Brain microvascular endothelial cell (primary cell): ENCODE results near the gene ZNF865.

Experiments
- DNase-seq: peaks from one replicate; pipeline ENCODE4 v3.0.0-alpha.2; 2020
- H3K27ac ChIP-seq: fragments of 250-450 bp; sonication (Bioruptor Pico); 2 replicates; pipeline ENCODE4 v1.5.1; 2020; ENCODE audit warnings: mild to moderate bottlenecking, moderate library complexity
- H3K27me3 ChIP-seq: fragments of 250-450 bp; sonication (Bioruptor Pico); replicated peaks from 2 replicates; pipeline ENCODE4 v1.5.1; 2020; ENCODE audit warnings: mild to moderate bottlenecking
- H3K36me3 ChIP-seq: fragments of 250-450 bp; sonication (Bioruptor Pico); replicated peaks from 2 replicates; pipeline ENCODE4 v1.5.1; 2020; ENCODE audit warnings: mild to moderate bottlenecking
- H3K4me3 ChIP-seq: 2 replicates; pipeline ENCODE4 v1.5.1; 2011; ENCODE audit warnings: low read depth, mild to moderate bottlenecking, control low read depth, low read length, moderate library complexity
- in situ Hi-C: cut with HindIII; loops from 2 replicates; pipeline ENCODE4 v1.10.0; 2017; ENCODE audit warnings: low sequenced_read_pairs, low pct_ligation_motif_present
- TF ChIP-seq, protein P1 (sequence below): IDR thresholded peaks from 2 replicates; pipeline ENCODE4 v1.5.1; 2011; ENCODE audit warnings: low read depth, mild to moderate bottlenecking, moderate library complexity, low read length, control low read depth, inconsistent platforms; ENCODE audit errors: missing control alignments

The ZNF865 gene

DNA sequence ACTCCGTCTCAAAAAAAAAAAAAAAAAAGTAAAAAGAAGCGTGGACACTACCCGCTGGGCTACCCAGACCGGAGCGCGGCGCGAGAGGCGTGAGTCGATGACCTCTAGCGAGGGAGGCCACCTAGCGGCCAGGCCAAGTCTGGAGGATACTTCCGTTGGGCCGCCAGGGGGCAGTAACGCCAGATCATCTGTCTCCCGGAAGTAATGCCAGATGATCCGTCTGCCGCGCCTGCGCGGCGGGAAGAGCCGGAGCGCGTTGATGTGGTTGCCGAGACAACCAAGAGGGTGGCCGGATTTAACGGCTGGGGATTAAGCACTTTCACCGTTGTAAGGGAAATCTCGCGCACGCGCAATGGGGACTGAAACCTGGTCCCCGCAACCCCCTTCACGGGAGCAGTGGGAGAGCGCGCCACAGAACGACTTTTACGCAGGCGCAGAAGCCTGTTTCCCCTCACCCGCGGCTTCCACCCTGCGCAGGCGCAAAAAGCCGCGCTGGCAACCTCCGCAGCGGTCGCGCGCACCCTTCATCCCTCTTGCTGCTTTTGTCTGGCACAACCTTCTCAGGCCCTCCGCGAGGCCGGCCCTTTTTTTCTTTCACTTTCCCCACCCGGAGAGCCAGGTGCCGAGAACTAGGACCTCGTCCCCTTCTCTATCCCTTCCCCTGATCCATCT, 48.3 kb downstream of the ZNF865 start:
- DNase-seq, result peak; percentile 98
- in situ Hi-C loops, result no loop called here
- TF ChIP-seq, protein P1, sequence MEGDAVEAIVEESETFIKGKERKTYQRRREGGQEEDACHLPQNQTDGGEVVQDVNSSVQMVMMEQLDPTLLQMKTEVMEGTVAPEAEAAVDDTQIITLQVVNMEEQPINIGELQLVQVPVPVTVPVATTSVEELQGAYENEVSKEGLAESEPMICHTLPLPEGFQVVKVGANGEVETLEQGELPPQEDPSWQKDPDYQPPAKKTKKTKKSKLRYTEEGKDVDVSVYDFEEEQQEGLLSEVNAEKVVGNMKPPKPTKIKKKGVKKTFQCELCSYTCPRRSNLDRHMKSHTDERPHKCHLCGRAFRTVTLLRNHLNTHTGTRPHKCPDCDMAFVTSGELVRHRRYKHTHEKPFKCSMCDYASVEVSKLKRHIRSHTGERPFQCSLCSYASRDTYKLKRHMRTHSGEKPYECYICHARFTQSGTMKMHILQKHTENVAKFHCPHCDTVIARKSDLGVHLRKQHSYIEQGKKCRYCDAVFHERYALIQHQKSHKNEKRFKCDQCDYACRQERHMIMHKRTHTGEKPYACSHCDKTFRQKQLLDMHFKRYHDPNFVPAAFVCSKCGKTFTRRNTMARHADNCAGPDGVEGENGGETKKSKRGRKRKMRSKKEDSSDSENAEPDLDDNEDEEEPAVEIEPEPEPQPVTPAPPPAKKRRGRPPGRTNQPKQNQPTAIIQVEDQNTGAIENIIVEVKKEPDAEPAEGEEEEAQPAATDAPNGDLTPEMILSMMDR, result peak; percentile 100
- Histone ChIP-seq H3K4me3 (peak overlapping the region; percentile 81), H3K27ac (peak overlapping the region; percentile 98), H3K27me3 (no peaks in the 10 kb centered on the region), H3K36me3 (no peaks in the 10 kb centered on the region)

GRCh38 chr19:55654323-55654867, 48.9 kb downstream of the ZNF865 start:
- peak overlapping the region; percentile 98 for H3K27ac ChIP-seq
- peaks cover under 1% of the 10 kb centered on the region for H3K36me3 ChIP-seq
- DNase-seq, result peak; percentile 99
- peak overlapping the region; percentile 81 for H3K4me3 ChIP-seq
- TF ChIP-seq, protein P1, result no peak
- in situ Hi-C loops, result no loop called here
- no peaks in the 10 kb centered on the region for H3K27me3 ChIP-seq

DNA sequence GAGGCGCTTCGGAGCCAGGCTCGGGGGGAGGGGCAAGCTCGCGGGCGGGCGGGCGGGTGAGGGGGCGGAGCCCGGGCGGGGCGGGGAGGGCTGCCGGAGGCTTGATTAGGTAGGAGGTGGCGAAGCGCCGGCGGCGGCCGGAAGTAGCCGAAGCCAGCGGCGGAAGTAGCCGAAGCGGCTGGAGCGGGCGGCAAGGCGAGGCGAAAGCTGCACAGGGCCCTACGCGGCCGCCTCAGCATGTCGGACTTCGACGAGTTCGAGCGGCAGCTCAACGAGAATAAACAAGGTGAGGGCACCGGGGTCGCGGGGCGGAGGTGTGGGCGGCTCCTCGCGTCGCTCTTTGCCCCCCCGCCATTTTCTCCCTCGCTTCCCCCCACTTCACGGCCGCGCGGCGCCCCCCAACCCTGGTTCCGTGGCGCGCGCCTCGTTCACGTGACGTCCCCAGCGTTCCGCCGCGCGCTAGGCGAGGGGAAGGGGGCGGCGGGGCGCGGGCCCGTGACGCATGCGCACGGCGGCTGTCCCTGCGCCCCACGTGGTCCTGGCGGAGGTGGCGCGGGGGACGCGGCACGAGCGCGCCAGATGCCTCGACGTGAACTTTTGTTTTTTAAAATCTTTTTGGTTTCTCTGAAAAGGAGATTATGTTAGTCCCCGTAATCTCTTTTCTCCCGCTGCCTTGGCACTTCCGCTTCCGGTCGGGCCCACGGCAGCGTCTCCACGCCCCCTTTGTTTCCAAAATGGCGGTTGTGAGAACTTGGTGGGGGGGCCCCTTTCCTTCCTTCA, 49.6 kb downstream of the ZNF865 start, which contains the start of gene U2AF2:
U2AF2 (plus strand) TSS at position 168 of the 780 bp plus-strand sequence; CDS start at position 238, 70 bp downstream.
- Histone ChIP-seq H3K27me3 (no peaks in the 10 kb centered on the region), H3K36me3 (peaks cover 7% of the 10 kb centered on the region), H3K27ac (peak within 1 kb of the TSS; percentile 98), H3K4me3 (peak within 1 kb of the TSS; percentile 90)
- DNase-seq, result peak; percentile 88
- in situ Hi-C loops, result no loop called here
- TF ChIP-seq, protein P1, result no peak

GRCh38 chr19:55655648-55656040, 50.2 kb downstream of the ZNF865 start:
- Histone ChIP-seq H3K27ac (peak overlapping the region; percentile 98), H3K4me3 (peak overlapping the region; percentile 90), H3K27me3 (no peaks in the 10 kb centered on the region), H3K36me3 (peaks cover 11% of the 10 kb centered on the region)
- no peak for DNase-seq
- in situ Hi-C loops, result no loop called here
- TF ChIP-seq, protein P1, result no peak

DNA sequence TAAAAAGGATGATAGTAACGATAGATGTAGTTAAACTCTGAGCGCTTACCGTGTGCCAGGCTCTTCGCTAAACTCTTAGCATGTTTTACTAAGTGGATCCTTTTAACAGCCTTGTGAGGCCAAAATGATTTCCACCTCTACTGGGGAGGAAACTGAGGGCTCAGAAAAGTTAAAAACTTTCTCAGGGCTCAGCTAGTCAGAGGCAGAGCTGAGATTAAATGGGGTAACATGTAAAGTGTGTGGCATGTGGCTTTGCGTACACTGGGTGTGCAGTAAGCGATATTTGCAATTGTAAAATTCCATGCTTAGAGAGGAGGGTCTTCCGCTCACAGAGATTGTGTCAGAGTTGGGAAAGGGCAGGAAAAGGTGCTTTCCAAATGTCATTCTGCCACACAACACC, 51.1 kb downstream of the ZNF865 start:
- Histone ChIP-seq H3K27ac (no peak overlapping the region), H3K36me3 (peaks cover 20% of the 10 kb centered on the region), H3K27me3 (no peaks in the 10 kb centered on the region), H3K4me3 (peak overlapping the region; percentile 90)
- in situ Hi-C loops, result no loop called here
- TF ChIP-seq, protein P1, result no peak
- no peak for DNase-seq
